GM19035 (cell line): ENCODE results near the gene GAB4.
"Not testable (repeated sequence)": the region's sequence is repeated elsewhere in the genome, so short reads cannot be mapped to it uniquely, and the experiment has no call there.

ENCODE experiments used
- ATAC-seq: cut with Tn5 transposase; IDR thresholded peaks from one replicate; pipeline ENCODE4 v1.9.1; 2021; ENCODE audit not compliant: unreplicated experiment

GAB4 gene

GRCh38 chr22:16960220-16960883 lies 47.7 kb downstream of the GAB4 start:
- ATAC-seq: no peak

DNA sequence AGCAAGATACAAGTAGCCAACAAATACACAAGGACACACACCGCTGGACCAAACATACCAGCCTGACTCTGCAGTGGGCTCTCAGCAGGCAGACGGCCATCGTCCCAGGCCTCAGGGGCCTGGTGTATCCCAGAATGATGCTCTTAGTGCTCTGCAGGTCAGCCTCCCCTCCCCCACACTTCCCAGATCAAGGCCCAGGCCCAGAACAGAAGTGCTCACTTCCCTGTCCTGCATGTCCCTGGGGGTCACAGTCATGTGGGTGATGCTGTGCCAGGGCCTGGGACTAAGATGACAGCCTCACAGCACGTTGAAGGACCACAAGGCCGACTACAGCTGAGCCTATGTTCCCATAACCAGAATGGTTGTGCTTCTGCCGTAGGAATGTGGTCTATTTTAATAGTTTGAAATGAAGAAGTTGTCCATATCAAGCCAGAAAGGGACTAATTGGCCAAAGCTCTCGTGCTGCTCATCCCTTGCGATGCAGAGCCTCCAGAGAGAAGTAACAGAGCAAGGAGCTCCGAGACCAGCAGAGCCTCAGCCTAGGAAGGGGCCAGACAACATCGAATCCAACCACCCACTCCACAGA lies 48.6 kb downstream of the GAB4 start:
- ATAC-seq: no peak

DNA sequence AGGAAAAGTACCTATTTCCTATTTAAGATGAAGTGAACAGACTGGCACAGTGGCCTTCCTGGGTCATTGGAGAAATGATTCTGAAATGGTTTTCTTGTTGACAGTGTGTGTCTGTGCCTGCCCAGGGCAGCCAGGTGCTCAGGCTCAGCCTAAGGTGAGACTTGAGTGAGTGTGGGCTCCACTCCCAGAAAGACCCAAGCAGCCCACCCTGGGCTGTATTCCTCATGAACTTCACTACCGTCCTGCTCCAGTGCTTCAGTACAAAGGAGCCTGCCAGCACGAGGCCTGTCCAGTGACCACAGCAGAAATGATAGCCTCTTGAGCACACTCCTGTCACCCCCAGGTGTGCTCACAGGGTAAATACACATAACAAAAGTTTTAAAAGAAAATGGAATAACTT lies 49.5 kb downstream of the GAB4 start:
- no peak for ATAC-seq

- ATAC-seq: no peak
These were observed 50.2 kb downstream of the GAB4 start for GRCh38 chr22:16957781-16958180.

- no peak for ATAC-seq
These were observed 51.7 kb downstream of the GAB4 start for GRCh38 chr22:16956290-16956689.

GRCh38 chr22:16955678-16956210 lies 52.3 kb downstream of the GAB4 start:
- ATAC-seq: no peak

- no peak for ATAC-seq
These were observed 52.9 kb downstream of the GAB4 start for GRCh38 chr22:16955081-16955480.

GRCh38 chr22:16954060-16954403 lies 54.0 kb downstream of the GAB4 start:
- no peak for ATAC-seq

GRCh38 chr22:16953206-16954059 lies 54.6 kb downstream of the GAB4 start:
- ATAC-seq: no peak

- no peak for ATAC-seq
These were observed 58.5 kb downstream of the GAB4 start for GRCh38 chr22:16949561-16949960.

DNA sequence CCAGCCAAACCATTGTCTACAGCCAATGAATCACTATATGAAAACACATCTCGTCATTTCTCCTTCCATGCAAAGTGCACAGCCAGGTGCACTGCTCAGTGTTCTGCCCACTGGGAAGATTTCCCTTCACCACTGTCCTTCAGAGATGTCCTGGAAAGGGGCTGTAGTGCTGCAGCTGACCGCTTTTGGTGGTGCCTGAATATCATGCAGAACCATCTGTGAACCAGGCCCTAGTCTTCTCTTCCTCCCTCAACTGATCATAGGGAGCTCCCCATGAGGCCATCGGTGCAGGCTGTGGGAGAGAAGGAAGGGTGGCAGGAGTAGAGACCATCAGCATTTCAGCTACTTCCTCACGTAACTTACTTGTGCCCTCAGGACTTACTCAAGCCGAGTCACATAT lies 70.2 kb downstream of the GAB4 start:
- no peak for ATAC-seq

DNA sequence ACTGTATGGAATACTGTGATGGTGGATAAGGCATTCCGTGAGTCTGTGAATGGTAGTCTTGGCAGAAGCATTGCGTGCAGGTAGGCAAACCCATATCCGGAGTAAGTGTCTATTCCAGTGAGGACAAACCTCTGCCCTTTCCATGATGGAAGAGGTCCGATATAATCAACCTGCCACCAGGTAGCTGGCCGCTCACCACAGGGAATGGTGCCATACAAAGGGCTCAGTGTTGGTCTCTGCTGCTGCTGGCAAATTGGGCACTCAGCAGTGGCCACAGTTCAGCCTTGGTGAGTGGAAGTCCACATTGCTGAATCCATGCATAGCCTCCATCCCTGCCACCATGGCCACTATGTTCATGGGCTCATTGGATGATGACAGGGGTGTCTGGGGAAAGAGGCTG lies 70.8 kb downstream of the GAB4 start:
- ATAC-seq: not testable (repeated sequence)

- ATAC-seq: no peak
These were observed 71.4 kb downstream of the GAB4 start for GRCh38 chr22:16936625-16937024.

GRCh38 chr22:16935209-16935608 lies 72.8 kb downstream of the GAB4 start:
- ATAC-seq: no peak

GRCh38 chr22:16933291-16934282 lies 74.4 kb downstream of the GAB4 start:
- ATAC-seq: no peak

DNA sequence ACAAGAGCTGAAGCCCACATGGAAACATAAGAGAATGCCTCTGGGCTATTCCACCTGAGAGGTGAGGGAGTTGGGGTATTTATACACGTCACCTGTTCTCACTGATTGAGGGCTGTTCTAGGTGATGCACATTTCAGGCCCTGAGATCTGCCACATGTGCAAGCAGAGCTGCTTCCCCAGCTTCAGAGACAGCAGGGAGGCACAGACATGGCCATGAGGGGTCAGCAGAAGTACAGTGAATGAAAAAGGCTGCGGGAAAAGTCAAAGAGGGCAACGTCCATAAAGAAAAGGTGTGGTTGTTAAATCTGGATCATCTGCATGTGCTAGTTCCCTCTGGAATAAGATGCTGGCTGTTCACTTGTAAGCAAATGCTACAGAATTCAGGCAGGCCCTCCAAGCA lies 75.4 kb downstream of the GAB4 start:
- no peak for ATAC-seq

- no peak for ATAC-seq
These were observed 82.5 kb downstream of the GAB4 start for GRCh38 chr22:16925407-16925966.

DNA sequence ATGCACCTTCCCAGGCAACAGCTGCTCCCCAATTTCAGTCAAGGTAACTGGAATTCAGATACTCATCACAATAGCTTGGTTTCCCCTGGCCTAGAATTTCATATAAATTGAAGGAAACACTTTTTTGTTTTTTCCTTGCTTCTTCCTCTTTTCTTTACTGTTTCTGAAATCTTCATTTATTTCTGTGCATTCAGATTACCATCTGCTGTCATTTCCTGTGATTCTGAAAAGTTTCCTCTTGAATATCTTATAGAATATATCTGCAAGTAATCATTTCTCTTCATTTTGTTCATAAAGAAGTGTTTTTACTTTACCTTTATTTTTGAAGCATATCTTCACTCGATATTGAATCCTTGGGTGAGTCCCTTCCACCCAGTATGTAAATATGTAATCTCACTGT lies 85.3 kb downstream of the GAB4 start:
- no peak for ATAC-seq

- ATAC-seq: no peak
These were observed 85.9 kb downstream of the GAB4 start for GRCh38 chr22:16922076-16922475.
